Breast epithelium (tissue), 3 donors: ENCODE measurements around the gene CD99L2.

Source experiments
- POLR2A ChIP-seq: fragments of 450-650 bp; IDR thresholded peaks from one replicate; pipeline ENCODE4 v1.6.1; 2016; ENCODE audit warnings: antibody characterized with exemption, mild to moderate bottlenecking, moderate library complexity
- POLR2AphosphoS5 ChIP-seq, 3 donors: sonication (generic); formaldehyde crosslinking; IDR thresholded peaks; one replicate each; pipeline ENCODE4 v1.6.1; 2017; ENCODE audit warnings: antibody characterized with exemption in 3 of 3
- TF ChIP-seq, protein P1 (sequence below), 3 donors: fragments of 450-650 bp; IDR thresholded peaks; one replicate each; pipeline ENCODE4 v1.5.1; 2016 to 2017; ENCODE audit warnings: antibody characterized with exemption in 3 of 3, mild to moderate bottlenecking in 3 of 3, moderate library complexity in 3 of 3

DNA sequence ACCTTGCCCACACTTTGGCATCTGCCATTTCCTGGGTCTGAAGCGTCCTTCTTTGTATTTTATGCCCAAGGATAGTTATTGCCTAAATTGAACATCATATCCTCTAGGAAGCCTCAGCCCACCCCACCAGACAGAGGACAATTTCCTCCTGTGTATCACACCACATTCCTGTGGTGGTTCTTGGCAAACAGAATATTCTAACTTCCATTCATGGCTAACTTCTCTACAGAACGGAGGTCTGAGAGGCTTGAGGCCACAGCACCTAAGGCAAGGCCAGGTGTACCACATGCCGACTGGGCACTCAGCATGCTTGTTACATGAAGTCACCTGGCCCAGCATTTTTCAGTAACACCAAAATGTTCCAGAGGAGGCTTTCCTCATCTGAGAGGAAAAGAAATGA is 42.4 kb downstream of the CD99L2 start:
- TF ChIP-seq, protein P1, sequence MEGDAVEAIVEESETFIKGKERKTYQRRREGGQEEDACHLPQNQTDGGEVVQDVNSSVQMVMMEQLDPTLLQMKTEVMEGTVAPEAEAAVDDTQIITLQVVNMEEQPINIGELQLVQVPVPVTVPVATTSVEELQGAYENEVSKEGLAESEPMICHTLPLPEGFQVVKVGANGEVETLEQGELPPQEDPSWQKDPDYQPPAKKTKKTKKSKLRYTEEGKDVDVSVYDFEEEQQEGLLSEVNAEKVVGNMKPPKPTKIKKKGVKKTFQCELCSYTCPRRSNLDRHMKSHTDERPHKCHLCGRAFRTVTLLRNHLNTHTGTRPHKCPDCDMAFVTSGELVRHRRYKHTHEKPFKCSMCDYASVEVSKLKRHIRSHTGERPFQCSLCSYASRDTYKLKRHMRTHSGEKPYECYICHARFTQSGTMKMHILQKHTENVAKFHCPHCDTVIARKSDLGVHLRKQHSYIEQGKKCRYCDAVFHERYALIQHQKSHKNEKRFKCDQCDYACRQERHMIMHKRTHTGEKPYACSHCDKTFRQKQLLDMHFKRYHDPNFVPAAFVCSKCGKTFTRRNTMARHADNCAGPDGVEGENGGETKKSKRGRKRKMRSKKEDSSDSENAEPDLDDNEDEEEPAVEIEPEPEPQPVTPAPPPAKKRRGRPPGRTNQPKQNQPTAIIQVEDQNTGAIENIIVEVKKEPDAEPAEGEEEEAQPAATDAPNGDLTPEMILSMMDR (IDR thresholded peaks at IDR 0.05): no peak
- no peak for TF ChIP-seq POLR2A
- TF ChIP-seq POLR2AphosphoS5 (IDR thresholded peaks at IDR 0.05): no peak
